HL-60 (cell line): ENCODE data around the gene DPY19L3.

Experiments used
- DNase-seq, 2 experiments: peaks; one replicate each; pipeline ENCODE4 v3.0.0-alpha.2; 2010 to 2020; ENCODE audit warnings: low read depth in 1 of 2, low spot score in 1 of 2
- H3K27ac ChIP-seq: fragments of 250-450 bp; sonication (Bioruptor Pico); replicated peaks from 2 replicates; pipeline ENCODE4 v1.5.1; 2020; ENCODE audit warnings: mild to moderate bottlenecking, moderate library complexity
- H3K27me3 ChIP-seq: fragments of 250-450 bp; sonication (Bioruptor Pico); 2 replicates; pipeline ENCODE4 v1.5.1; 2021; ENCODE audit warnings: mild to moderate bottlenecking, moderate library complexity; ENCODE audit not compliant: insufficient read depth, poor library complexity, severe bottlenecking
- H3K4me3 ChIP-seq: replicated peaks from 2 replicates; pipeline ENCODE4 v1.5.1; 2011; ENCODE audit warnings: mild to moderate bottlenecking, control low read depth, low read length; ENCODE audit not compliant: insufficient read depth
- CTCF ChIP-seq: IDR thresholded peaks from one replicate; pipeline ENCODE4 v1.5.1; 2011; ENCODE audit warnings: low read length, control low read depth, inconsistent platforms; ENCODE audit not compliant: insufficient read depth
- GABPA ChIP-seq: IDR thresholded peaks from 2 replicates; pipeline ENCODE4 v1.6.1; 2012; ENCODE audit warnings: low read depth
- POLR2AphosphoS5 ChIP-seq: IDR thresholded peaks from 2 replicates; pipeline ENCODE4 v1.6.1; 2012; ENCODE audit warnings: low read depth
- REST ChIP-seq: IDR thresholded peaks from 2 replicates; pipeline ENCODE4 v1.6.1; 2012; ENCODE audit warnings: low read depth; ENCODE audit not compliant: insufficient replicate concordance
- SPI1 ChIP-seq: IDR thresholded peaks from 2 replicates; pipeline ENCODE4 v1.6.1; 2012; ENCODE audit warnings: low read depth, mild to moderate bottlenecking, borderline replicate concordance

The DPY19L3 gene

GRCh38 chr19:32415669-32416068, 10.1 kb downstream of the DPY19L3 start:
- TF ChIP-seq SPI1 (no peak), GABPA (no peak), REST (no peak), POLR2AphosphoS5 (no peak), CTCF (no peak)
- no peak overlapping the region for H3K4me3 ChIP-seq
- H3K27ac ChIP-seq, result no peak overlapping the region
- no peak for DNase-seq
- H3K27me3 ChIP-seq, result no peaks in the 10 kb centered on the region

- DNase-seq, result no peak
- Histone ChIP-seq H3K4me3 (no peak overlapping the region), H3K27me3 (no peaks in the 10 kb centered on the region), H3K27ac (no peak overlapping the region)
- TF ChIP-seq REST (no peak), SPI1 (no peak), GABPA (no peak), CTCF (no peak), POLR2AphosphoS5 (no peak)
Observed at GRCh38 chr19:32416749-32417456, 11.3 kb downstream of the DPY19L3 start.

DNA sequence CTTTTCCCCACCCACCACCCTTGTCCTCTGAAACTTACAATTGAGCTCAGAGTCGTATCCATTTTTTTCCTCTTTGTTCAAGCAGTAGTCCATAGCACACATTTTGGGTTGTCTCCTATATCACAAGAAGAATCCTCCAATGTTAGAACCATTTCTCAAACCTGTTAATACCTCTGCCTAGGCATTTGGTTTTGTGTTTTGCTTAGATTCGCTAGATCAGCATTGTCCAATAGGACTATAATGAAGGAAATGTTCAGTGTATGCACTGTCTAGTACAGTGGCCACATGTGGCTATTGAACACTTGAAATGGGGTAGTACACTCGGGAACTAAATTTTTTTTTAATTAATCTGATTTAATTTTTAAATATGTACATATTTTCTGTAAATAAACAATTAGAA, 12.6 kb downstream of the DPY19L3 start:
- H3K27ac ChIP-seq, result no peak overlapping the region
- TF ChIP-seq CTCF (no peak), REST (no peak), GABPA (no peak), POLR2AphosphoS5 (no peak), SPI1 (no peak)
- H3K27me3 ChIP-seq, result no peaks in the 10 kb centered on the region
- H3K4me3 ChIP-seq, result no peak overlapping the region
- no peak for DNase-seq
